K562 (cell line): ENCODE data around the gene MED12.

ENCODE experiments used
- HDAC2 ChIP-seq: fragments of 450-650 bp; IDR thresholded peaks from 2 replicates; pipeline ENCODE4 v1.6.1; 2016; ENCODE audit warnings: mild to moderate bottlenecking
- ZNF41 ChIP-seq: fragments of 250-450 bp; sonication (Bioruptor Pico); conservative IDR thresholded peaks from 2 replicates; pipeline ENCODE4 v1.4.0; 2020; ENCODE audit warnings: mild to moderate bottlenecking

- no peak for TF ChIP-seq ZNF41 (CRISPR knock-in tag)
- no peak for TF ChIP-seq HDAC2
Measured at GRCh38 chrX:71168134-71168533, 49.7 kb downstream of the MED12 start.
